Endothelial cell of hepatic sinusoid (primary cell): Measurements from ENCODE around the gene VPS50.
"Not testable (repeated sequence)": the region's sequence is repeated elsewhere in the genome, so short reads cannot be mapped to it uniquely, and the experiment has no call there.

Experiments used
- in situ Hi-C: cut with HindIII; loops from 2 replicates; pipeline ENCODE4 v1.10.0; 2017; ENCODE audit warnings: low sequenced_read_pairs

The VPS50 gene

GRCh38 chr7:93326291-93326690, 94.1 kb downstream of the VPS50 start:
- in situ Hi-C loops: not testable (repeated sequence)

GRCh38 chr7:93327006-93327633, 95.0 kb downstream of the VPS50 start:
- in situ Hi-C loops: no loop called here

DNA sequence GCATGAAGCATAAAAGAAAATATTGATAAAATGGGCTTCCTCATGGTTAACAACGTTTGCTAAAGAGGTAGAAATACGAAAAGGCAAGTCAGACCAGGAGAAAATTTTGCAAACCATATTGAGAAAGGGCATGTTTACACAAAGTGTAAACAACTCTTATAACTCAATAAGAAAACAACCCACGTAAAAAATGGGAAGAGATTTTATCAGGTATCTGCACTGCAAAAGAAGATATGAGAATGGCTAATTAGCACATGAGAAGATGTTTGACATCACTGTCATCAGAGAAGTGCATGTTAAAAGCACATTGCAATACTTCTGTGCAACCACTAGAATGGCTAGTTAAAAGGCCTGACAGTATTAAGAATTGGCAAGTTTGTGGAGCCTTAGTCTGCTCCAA, 99.5 kb downstream of the VPS50 start:
- in situ Hi-C loops: no loop called here

- in situ Hi-C loops: no loop called here
Measured at GRCh38 chr7:93332172-93332571, 100.0 kb downstream of the VPS50 start.

DNA sequence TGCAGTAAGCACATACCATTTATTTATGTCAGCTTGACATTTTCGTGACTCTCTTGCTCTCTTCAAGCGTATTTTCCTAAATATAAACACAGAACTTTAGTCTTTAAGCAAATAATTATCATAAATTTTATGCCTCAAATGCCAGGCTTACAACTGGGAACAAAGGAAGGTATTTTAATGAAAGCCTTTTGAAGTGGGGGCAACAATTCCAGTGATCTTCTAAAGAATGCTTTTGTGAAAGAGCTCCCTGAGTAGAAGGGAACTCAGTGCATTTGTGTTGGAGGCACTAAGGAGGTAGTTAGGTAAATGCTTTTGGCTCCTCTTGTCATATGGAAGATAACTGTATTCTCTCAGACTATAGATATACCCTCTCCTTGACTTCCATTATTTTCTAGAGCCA, 104.9 kb downstream of the VPS50 start:
- in situ Hi-C loops: no loop called here

- in situ Hi-C loops: not testable (repeated sequence)
Measured at GRCh38 chr7:93342178-93342577, 110.0 kb downstream of the VPS50 start.

GRCh38 chr7:93350338-93350737, 118.2 kb downstream of the VPS50 start:
- in situ Hi-C loops: no loop called here

DNA sequence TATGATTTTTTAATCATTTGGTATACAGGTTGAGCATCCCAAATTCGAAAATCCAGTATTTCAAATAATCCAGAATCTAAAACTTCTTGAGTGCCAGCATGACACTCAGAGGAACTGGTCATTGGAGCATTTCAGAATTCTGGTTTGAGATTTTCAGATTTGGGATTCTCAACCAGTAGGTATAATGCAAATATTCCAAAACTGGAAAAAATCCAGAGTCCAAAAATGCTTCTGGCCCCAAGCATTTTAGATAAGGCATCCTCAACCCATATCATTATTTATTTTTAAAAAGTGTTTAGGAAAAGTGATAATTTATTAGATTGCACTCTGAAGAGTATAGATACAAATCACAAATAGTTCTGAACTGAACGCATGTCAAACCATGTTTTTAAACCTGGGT, 120.7 kb downstream of the VPS50 start:
- in situ Hi-C loops: no loop called here

DNA sequence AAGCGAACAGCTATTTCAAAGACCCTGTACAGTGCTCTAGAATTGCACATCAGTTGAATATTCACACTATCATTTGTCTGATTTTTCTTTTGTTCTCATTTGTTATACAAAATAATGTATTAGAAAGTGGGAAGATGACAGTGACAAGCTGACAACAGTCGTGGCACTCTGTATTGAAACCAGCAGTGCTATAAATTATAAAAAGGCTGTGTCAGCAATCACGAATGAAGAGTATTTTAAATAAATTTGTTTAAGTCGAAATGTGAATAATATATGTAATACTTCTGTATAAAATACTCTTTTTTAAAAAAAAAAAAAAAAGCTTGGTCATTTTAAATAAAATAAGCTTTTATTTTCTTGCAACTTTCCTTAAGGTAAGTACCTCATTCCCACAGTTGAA, 122.6 kb downstream of the VPS50 start:
- in situ Hi-C loops: no loop called here

DNA sequence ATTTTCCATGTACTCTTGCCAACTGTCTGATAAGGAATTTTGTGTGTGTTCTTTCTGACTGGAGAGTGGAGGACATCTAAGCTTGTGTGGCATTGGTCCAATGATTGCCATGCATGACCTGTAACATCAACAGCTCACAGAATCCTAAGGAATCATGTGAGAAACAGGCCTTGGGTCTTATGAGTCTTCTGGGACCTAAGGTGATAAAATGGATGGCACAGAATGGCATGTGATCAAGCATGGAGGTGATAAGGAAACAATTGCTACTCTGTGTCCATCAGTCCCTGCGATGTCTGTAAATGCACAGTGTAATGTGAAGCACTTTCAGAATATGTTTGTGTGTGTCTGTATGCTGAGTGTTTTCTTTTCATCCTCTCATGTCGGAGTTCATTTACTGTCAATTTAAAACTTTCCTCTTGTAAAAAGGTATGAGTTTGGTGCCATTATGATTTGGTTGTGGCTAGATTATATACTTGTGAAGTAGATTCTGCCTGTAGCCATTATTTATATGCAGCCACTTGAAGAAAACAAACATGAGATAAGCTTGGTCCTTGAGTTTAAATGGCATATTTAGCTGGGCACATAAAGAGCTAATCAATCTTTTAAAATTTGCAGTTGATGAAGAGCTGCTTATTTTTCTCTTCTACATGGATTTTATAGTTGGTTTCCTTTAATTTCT, 127.5 kb downstream of the VPS50 start:
- in situ Hi-C loops: no loop called here

DNA sequence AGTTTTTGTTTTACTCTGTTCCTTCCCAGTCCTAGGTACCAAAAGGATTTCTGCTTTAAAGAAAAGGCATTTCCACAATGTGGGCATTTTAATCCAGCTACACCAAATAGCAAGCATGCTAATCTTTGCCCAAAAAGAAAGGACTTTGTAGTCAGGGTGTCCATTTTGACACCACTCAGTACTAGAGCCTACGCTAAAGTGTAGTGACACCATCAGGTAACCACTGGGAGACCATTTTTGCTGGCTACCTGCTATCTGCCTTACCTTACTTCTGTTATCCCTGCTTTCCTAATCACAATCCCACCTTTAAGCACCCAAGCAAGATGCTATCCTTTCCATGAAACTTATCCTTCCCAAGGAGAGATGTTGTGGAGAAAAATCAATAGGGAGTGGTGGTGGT, 129.7 kb downstream of the VPS50 start:
- in situ Hi-C loops: no loop called here

GRCh38 chr7:93364806-93365205, 132.6 kb downstream of the VPS50 start:
- in situ Hi-C loops: no loop called here

GRCh38 chr7:93365341-93365740, 133.2 kb downstream of the VPS50 start:
- in situ Hi-C loops: no loop called here

DNA sequence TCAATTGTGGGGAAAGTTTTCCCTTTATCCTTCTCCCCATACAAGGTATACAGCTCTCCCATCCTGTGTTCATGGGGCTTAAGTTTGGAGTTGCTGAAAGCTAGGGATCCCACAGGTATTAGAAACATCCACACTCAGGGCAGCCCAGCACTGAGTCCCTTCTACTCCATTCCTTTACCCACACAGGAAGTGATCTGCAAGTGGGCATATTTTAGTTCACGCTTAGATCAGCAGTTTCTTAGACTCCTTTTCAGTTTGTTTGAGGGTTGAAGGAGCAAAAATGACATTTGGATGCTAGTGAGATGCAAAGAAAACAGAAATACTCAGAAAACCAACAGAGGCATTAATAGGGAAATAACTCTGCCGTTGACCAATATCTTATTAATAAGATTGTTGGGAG, 134.7 kb downstream of the VPS50 start:
- in situ Hi-C loops: no loop called here

GRCh38 chr7:93367254-93367653, 135.1 kb downstream of the VPS50 start:
- in situ Hi-C loops: no loop called here

GRCh38 chr7:93370937-93371336, 138.8 kb downstream of the VPS50 start:
- in situ Hi-C loops: not testable (repeated sequence)

GRCh38 chr7:93373537-93373936, 141.4 kb downstream of the VPS50 start:
- in situ Hi-C loops: no loop called here

GRCh38 chr7:93374345-93374940, 142.3 kb downstream of the VPS50 start:
- in situ Hi-C loops: no loop called here

- in situ Hi-C loops: no loop called here
Measured at GRCh38 chr7:93375603-93376002, 143.4 kb downstream of the VPS50 start.

DNA sequence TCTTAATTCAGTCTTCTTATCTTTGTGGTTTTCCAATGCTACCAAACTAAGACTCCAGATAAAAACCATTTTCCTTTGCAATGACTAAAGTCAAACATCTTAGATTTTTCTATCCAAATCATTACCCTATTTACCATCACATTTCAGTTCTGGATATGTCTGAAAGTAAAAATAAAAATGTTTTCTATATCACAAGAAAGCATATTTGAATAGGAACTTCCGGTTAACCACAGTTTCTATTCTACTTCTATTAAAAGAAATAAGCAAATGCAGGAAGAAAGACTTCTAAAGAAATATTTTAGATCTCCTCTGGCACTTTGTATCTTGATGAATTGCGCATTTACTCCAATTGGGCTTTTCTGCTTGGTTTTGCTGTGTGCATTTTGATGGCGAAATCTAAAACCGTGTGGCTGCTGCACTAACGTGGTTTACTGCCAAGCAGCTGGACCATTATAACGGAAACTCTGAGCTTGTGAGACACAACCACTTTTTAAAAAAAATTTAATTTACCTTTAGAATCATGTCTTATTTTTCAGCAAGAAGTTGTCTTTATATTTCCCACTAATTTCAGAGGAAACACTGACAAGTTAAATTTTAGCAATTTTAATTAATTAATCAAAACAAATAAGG, 146.1 kb downstream of the VPS50 start:
- in situ Hi-C loops: no loop called here

DNA sequence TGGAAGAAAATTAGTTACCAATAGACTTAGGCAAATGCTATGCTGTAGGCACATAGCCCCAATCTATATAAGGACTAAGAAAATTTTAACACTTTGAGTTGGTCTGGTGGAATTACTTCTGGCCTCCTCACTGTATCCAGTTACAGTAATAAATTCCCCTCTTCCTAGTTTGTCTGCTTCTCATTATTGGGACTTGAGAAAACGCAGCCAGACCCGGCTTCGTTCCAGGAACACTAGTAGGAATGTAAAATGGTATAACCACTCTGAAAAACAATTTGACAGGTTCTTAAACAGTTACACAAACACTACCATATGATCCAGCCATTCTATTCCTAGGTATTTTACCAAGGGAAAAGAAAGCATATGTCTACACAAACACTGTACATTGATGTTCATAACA, 150.2 kb downstream of the VPS50 start:
- in situ Hi-C loops: no loop called here

- in situ Hi-C loops: no loop called here
Measured at GRCh38 chr7:93390660-93391059, 158.5 kb downstream of the VPS50 start.
